PFSK-1 (cell line): Measurements from ENCODE around the gene TNNT1.

ENCODE experiments used
- POLR2AphosphoS5 ChIP-seq: IDR thresholded peaks from 2 replicates; pipeline ENCODE4 v1.6.1; 2012; ENCODE audit warnings: low read depth, mild to moderate bottlenecking, control low read depth, low read length, moderate library complexity
- TAF1 ChIP-seq: IDR thresholded peaks from 2 replicates; pipeline ENCODE4 v1.6.1; 2012; ENCODE audit warnings: low read length, control low read depth, borderline replicate concordance; ENCODE audit not compliant: insufficient read depth
- TF ChIP-seq, protein P1 (sequence below), 2 experiments: IDR thresholded peaks; 2 replicates each; pipeline versions ENCODE4 v1.6.1 to v1.8.0; 2011 to 2012; ENCODE audit warnings: low read depth in 2 of 2, low read length in 2 of 2, control low read depth in 1 of 2, inconsistent platforms in 1 of 2, mild to moderate bottlenecking in 1 of 2, moderate library complexity in 1 of 2; ENCODE audit not compliant: insufficient read depth in 1 of 2

DNA sequence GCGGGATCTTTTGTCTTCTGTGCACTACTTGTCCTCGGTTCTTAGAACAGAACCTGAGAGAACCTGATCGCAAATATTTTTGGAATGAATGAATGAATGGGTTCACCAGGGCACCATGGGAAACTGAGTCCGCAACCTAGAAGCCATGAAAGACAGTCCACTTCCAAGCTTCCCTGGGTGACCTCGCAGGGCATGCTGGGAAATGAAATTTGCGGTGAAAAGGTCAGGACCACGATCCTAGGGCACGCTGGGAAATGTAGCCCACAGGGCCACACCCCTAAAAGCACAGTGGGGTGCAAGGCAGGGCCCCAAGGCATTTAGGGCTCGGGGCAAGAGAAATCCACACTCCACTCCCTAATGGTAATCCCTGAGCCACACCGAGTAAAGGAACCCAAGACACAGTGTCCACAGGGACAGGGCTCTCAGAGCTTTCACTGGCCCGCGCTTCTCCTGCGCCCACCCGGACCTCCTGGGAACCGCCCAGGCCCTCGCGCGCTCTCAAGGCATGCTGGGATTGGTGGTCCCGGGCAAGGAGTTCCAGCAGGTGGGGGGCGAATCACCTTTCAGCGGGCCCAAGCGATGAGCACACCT lies 30.5 kb downstream of the TNNT1 start:
- TF ChIP-seq, protein P1, sequence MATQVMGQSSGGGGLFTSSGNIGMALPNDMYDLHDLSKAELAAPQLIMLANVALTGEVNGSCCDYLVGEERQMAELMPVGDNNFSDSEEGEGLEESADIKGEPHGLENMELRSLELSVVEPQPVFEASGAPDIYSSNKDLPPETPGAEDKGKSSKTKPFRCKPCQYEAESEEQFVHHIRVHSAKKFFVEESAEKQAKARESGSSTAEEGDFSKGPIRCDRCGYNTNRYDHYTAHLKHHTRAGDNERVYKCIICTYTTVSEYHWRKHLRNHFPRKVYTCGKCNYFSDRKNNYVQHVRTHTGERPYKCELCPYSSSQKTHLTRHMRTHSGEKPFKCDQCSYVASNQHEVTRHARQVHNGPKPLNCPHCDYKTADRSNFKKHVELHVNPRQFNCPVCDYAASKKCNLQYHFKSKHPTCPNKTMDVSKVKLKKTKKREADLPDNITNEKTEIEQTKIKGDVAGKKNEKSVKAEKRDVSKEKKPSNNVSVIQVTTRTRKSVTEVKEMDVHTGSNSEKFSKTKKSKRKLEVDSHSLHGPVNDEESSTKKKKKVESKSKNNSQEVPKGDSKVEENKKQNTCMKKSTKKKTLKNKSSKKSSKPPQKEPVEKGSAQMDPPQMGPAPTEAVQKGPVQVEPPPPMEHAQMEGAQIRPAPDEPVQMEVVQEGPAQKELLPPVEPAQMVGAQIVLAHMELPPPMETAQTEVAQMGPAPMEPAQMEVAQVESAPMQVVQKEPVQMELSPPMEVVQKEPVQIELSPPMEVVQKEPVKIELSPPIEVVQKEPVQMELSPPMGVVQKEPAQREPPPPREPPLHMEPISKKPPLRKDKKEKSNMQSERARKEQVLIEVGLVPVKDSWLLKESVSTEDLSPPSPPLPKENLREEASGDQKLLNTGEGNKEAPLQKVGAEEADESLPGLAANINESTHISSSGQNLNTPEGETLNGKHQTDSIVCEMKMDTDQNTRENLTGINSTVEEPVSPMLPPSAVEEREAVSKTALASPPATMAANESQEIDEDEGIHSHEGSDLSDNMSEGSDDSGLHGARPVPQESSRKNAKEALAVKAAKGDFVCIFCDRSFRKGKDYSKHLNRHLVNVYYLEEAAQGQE (IDR thresholded peaks at IDR 0.05; ENCODE audit: insufficient read depth in 1 of 2, low read depth in 2 of 2, low read length in 2 of 2), result no peak
- TF ChIP-seq POLR2AphosphoS5 (no peak), TAF1 (no peak)
